LHCN-M2 (cell line): ENCODE data around the gene CTLA4. TPM values are rescaled to one million over a fixed set of nuclear protein-coding genes. Genes with fewer than 3 reads are reported as not detected.
"Not testable (repeated sequence)": the region's sequence is repeated elsewhere in the genome, so short reads cannot be mapped to it uniquely, and the experiment has no call there.

ENCODE experiments used
- DNase-seq: peaks from one replicate; pipeline ENCODE4 v3.0.0-alpha.2; 2012; ENCODE audit warnings: low read depth
- total RNA-seq: library from RNA; depleted of rRNA; stranded (reverse); fragments of >200 nt; gene quantifications from 2 replicates; pipeline ENCODE4 v1.2.3, GENCODE V29; 2014

CTLA4 gene
- total RNA-seq, 1 experiment from 2014 or later = not detected

DNA sequence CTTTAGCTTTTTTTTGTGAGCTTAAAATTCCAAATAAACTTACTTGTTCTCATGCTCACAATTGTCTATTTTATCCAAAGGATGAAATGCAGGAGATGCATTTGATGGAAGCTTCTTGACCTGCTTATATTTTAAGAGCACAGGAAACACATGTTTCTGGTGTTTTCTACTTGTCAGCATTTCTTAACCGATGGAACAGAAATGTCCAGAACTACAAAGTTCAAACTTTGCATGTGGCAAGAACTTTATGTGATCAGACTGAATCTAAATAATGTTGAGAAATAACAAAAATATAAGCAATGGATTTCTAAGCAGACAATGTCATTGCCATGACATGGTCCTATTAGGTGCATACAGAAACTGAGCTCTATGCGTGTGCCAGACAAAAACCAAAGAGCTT lies 9.9 kb upstream of the CTLA4 start:
- DNase-seq = no peak

DNA sequence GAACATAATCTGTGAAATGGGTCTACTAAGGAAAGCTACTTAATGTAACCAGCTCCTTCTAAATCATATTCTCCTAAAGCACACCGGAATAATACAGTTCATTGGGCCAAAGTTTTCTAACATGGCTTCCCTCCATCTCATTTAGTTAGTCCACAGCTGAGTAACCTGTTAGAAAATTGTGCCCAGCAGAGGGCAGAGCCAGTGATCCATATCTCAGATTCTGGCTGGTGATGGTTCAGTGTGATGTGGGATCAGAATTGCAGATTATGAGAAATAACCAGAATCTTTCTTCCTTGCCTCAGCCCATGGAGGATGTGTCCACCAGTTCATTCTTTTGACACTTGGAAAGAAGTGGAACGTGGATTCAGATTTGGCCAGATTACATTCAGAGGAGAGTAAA lies 9.4 kb upstream of the CTLA4 start:
- DNase-seq = no peak

DNA sequence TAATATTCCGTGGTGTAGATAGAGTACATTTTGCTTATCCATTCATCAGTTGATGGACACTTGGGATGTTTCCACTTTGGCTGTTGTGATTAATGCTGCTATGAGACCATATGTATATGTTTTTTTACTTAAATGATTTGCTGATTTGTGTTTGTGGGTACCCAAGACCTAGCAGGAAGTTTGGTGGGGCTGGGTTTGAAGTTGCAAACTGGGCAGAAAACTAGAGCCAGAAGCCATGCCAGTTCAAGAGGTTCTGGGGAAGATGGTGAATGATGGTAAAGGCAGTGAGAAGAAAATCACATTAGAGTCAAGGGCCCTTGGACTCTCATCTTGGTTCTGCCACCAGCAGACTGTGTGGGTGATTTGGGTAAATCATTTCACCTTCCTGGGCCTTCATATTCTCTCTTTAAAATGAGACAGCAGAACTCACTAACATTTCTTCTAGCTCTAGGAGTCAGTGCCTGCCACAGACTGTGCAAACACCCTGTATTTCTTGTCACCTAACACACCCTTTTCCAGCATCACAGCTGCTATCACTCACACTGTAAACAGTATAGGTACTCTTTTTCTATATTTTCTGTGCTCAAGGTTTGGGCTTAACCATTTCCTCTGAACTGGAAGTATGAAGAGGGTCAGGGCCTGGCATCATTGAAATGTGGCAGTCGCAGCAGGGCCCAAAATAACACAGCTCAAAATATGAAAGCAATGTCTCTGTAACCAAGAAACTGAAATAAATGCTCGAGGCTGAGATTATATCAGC lies 8.4 kb upstream of the CTLA4 start:
- no peak for DNase-seq

DNA sequence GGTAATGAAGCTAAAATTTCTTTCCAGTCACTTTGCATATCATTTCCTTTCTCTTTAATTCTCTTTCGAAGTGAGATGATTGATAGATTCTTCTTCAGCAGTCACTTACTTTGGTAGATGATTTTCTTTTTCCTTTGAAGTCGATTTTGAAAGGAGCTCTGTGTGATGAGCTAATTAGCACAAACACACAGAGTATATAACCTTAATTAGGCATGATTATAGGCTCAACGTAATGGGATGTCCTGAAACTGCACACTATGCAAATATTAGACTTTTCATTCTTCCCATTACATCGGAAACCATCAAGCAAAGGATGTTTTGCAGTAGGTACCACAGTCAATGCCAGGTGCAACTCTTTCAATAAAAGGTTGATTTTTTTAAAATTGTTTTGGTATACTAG lies 6.4 kb upstream of the CTLA4 start:
- no peak for DNase-seq

DNA sequence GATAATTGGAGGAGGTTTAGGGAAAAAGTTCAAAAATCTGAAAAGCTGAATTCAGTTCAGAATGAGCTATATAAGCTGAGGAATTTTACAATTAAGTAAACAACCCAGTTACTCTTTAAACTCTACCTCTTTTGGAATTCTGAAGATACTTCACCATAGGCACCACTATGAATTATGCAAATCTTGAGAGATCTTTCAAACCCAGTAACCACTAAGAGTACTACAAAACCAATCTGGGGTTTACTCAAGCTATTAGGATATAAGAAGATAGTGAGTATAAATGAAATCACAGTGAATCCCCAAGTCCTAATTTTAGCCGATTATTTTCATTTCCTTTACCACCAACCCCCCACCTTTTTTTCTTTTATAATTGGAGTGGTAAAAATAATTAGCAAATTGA lies 6.0 kb upstream of the CTLA4 start:
- DNase-seq = no peak

DNA sequence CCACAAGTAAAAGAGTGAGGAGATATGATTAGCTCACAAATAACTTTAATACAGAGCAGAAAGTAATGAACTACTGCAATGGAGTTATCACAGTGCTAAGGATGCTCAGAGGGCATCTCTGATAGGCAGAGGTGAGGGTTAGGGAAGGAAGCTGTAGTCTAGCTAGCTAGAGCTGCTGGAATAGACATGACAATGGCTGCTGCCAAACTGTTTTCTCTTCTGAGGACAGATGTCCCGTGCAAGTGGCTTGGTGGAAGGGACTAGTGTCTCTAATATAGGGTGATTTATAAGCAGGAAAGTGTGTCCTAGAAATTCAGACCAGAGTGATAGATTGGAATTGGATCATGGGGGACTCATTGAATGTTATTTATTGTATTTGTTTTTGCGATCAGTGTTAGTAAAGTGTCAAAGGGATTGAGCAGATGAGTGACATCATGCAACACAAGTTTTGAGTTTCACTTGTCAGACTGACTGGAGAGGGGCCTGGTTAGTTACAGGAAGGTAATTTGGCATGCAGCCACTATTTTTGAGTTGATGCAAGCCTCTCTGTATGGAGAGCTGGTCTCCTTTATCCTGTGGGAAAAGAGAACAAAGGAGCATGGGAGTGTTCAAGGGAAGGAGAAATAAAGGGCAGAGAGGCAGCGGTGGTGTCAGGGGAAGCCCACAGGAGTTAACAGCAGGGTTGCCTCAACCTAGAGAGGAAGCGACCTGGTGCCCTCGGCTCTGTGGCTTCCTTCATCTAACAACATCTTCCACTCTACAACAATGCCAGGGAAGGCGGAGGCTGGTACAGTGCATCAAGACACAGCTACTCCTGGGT lies 1.9 kb downstream of the CTLA4 start:
- DNase-seq = no peak

DNA sequence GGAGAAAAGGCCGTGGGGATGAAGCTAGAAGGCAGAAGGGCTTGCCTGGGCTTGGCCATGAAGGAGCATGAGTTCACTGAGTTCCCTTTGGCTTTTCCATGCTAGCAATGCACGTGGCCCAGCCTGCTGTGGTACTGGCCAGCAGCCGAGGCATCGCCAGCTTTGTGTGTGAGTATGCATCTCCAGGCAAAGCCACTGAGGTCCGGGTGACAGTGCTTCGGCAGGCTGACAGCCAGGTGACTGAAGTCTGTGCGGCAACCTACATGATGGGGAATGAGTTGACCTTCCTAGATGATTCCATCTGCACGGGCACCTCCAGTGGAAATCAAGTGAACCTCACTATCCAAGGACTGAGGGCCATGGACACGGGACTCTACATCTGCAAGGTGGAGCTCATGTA lies 2.9 kb downstream of the CTLA4 start:
- no peak for DNase-seq

DNA sequence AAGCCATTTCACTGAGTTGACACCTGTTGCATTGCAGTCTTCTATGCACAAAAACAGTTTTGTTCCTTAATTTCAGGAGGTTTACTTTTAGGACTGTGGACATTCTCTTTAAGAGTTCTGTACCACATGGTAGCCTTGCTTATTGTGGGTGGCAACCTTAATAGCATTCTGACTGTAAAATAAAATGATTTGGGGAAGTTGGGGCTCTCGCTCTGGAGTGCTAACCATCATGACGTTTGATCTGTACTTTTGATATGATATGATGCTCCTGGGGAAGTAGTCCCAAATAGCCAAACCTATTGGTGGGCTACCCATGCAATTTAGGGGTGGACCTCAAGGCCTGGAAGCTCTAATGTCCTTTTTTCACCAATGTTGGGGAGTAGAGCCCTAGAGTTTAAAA lies 3.4 kb downstream of the CTLA4 start:
- DNase-seq = no peak

DNA sequence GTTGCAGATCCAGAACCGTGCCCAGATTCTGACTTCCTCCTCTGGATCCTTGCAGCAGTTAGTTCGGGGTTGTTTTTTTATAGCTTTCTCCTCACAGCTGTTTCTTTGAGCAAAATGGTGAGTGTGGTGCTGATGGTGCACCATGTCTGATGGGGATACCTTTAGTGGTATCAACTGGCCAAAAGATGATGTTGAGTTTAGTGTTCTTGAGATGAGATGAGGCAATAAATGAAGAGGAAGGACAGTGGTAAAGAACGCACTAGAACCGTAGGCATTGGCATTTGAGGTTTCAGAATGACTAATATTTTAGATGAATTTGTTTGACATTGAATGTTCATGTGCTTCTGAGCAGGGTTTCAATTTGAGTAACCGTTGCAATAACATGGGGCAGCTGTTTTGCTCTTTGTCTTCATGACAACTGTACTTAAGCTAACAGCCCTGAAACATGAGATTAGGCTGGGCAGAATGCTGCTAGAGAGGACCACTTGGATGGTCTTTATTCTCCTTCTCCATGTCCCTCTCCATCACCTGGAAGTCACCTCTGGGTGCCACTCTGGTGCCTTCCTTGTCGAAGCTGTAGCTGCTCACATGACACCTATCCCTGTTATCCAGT lies 3.9 kb downstream of the CTLA4 start:
- DNase-seq = peak; percentile 62

DNA sequence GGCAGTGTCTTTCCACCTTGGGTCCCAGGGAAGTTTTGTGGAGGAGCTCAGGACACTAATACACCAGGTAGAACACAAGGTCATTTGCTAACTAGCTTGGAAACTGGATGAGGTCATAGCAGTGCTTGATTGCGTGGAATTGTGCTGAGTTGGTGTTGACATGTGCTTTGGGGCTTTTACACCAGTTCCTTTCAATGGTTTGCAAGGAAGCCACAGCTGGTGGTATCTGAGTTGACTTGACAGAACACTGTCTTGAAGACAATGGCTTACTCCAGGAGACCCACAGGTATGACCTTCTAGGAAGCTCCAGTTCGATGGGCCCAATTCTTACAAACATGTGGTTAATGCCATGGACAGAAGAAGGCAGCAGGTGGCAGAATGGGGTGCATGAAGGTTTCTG lies 5.9 kb downstream of the CTLA4 start:
- no peak for DNase-seq

DNA sequence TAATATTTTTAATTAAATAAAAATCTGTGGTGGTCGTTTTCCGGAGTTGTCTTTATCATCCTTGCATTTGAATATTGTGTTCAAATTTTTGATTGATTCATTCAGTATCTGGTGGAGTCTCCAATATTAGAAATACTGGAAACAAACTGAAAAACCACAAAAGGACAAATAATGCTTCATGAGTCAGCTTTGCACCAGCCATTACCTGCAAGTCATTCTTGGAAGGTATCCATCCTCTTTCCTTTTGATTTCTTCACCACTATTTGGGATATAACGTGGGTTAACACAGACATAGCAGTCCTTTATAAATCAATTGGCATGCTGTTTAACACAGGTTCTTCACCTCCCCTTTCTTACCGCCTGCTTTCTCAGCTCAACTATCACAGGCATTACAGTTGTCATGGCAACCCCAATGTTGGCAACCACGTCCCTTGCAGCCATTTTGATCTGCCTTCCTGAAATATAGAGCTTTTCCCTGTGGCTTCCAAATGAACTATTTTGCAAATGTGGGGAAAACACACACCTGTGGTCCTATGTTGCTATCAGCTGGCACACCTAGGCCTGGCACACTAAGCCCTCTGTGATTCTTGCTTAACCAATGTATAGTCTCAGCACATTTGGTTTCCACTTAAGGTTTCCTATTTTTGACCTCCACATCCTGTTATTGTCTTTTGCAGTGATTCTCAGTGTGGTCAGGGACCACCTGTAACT lies 6.5 kb downstream of the CTLA4 start:
- peak; percentile 6 for DNase-seq

DNA sequence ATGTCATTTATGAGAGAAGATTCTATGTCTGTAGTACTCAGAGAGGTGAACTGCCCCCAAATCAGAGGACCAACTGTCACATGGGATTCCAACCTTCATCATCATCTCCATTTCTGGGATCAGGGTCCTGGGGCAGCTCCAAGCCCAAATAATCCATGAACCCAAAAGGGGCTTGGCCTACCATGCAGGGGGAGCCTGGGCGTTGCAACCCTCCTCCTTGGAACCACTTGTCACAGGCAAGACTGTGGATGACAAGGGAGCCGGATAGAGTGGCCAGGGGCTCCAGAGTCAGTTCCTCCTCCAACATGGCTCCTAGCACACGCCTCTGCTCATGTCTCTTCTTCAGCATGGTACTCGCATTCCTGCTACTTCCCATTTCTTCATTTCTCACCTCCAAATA lies 7.9 kb downstream of the CTLA4 start:
- DNase-seq = no peak

DNA sequence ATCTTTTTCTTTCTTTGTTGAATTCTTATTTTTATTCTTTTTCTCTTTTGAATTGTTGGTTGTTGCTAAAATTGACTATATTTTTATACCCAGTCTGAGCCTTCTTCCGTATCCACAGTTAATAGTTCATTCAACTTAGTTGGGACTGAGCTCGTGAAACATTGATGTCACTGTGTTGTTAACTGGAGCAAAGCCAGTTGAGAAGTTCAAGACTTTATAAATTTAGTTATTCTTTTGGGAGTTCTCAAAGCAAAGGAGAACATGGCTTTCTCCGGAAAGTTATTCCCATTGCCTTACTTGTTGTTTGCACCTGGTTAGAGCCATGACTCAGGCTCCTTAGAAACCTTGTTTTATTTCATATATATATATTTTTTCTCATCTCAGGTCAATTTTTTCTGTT lies 8.8 kb downstream of the CTLA4 start:
- no peak for DNase-seq

DNA sequence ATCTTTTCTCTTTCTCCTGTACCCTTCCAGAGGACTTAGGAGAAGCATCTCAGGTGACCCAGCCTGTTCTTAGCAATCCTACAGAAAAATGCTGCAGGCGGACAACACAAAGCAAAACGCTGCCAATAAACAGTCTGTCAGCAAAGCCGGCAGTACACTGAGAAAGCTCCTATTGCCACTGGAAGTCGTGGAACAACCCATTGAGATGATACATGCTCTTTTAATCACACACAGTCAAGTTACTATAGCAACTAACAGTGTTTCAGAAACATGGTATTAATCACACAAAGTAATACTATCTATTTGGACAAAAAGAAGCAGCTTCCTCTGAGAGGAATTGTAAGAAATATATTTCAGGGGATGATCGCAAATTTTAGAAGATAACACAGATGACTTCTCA lies 10.5 kb downstream of the CTLA4 start:
- peak; percentile 10 for DNase-seq

DNA sequence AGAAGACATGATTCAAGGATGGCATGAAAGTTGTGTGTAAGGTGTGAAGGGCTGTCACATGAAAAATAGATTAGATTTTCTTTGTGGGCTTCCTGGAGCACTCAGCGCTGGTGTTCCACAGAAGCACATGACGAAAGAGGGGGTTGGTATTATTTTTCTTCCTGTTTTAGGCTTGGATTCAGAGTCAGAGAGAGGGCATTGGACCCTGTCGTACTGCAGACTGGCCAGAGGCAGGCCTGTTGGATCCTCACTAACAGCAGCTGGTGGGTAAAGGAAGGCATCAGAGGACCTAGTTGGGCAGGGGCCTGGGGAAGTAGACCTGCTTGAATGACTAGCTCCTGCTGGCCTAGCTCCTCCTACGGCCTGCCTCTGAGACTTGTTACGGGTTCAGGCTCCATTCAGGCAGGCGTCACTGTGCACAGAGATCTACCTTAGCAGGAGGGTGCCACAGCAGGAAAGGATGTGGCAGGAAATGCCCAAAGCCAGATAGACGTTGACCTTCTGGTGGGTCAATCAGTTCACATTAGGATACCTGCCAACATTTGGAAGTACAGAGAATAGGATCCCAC lies 13.1 kb downstream of the CTLA4 start:
- DNase-seq = no peak

DNA sequence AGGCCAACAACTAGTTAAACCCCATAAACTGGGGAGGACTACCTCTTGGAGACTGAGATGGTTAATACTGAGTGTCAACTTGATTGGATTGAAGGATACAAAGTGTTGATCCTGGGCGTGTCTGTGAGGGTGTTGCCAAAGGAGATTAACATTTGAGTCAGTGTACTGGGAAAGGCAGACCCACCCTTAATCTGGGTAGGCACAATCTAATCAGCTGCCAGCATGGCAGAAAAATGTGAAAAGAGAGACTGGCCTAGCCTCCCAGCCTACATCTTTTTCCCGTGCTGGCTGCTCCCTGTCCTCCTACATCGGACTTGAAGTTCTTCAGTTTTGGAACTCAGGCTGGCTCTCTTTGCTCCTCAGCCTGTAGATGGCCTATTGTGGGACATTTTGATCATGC lies 13.6 kb downstream of the CTLA4 start:
- not testable (repeated sequence) for DNase-seq

DNA sequence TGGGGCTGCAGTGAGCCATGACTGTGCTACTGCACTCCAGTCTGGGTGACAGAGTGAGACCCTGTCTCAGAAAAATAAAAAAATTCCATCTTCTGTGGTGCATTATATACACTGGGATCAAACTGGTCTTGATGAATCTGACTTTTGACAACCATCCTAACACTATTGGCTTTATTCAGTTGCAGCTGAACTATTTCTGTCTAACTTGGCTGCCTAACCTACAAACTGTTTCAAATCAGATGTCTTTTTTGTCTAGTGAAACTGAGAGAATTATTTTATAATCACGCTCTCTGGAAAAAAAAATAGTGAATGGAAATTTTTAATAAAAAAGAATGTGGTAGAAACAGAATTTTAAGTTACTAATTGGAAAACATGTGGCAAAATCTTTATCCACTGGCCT lies 15.0 kb downstream of the CTLA4 start:
- DNase-seq = no peak

DNA sequence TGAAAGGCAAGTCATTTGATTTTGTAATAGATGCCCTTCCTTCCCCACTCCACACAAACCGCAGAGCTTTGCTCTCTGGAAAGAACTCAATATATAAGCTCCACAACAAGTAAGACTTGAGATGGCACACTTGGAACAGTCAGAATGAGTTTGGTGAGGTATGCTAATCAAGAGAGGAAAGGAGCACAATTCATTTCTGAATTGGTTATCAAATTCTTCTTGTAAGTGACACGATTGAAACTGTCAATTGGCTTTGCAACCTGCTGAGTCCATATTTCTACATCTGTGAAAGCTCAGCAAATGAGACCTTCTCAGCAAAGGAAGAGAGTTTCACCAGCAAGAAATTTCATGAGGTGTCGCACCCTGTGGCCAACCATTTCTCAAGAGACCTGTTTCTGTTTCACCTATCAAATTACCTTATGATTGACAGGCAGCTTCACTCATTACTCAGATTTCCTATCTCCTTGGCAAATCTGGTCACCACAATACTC lies 19.1 kb downstream of the CTLA4 start:
- no peak for DNase-seq

DNA sequence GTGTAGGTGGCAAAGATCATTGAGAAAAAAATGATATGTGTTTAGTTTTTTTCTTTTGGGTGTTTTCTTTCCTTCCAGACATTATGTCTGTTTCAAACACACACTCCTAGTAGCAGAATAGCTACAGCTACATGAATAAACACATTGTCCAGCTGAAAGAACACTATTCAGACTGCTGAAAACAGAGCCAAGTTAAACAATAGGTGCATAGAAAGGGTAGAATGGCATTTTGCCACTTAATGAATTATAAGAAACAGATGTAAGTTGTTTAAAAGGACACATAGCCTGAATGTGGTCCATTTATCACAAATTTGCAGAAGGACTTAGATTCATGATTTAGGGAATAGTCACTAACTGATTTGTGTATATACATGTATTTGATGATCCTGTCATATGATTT lies 20.1 kb downstream of the CTLA4 start:
- DNase-seq = no peak

DNA sequence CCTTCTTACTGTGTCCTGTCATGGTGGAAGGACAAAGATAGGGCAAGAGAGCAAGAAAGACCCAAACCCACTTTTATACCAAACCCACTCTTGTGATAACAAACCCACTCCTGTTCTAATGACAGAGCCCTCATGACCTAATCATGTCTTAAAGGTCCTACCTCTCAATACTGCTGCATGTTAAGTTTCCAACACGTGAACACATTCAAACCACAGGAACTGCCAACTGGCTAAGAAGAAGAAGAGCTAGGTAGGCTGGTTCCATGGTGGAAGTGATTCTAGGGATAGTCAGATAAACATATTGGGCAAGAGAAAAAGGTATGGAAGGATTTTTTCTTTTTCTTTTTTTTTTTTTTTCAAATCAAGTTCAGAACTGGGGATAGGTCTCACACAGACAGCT lies 22.0 kb downstream of the CTLA4 start:
- DNase-seq = no peak

DNA sequence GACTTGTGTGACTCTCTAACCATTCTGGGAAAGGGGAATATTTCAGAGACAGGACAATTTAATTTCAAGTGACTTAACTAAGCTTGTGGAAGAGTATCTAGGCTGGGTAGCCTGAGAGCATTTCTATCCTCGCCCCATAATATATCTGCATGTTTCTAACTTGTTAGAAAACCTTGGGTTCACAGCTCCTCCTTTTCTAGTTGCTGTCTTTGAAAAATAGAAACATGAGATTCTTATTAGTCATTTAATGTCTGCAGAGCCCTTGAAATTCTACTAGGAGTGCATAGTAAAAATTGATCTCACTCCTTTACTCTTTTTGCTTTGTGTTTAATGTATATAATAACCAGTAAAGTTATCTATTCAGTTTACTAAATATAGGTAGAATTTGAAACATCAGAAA lies 22.4 kb downstream of the CTLA4 start:
- no peak for DNase-seq

DNA sequence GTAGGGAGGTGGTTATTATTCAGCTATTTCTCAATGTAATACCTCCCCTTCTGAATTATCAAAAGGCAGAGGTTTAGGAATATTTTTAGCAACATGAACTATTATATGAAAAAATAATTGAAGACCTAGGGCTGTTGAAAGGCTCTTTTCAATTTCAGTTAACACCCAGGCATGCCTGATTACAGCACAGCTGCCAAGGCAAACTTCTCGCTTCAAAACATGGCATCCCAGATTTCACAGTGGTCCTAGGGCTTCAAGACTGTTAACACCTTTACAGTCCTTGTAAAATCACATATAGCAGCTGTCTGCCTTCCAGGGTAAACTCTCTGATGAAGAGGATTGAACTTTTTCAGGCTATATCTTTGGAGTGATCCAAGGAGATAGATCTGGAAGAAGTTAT lies 23.2 kb downstream of the CTLA4 start:
- DNase-seq = no peak
